Right lobe of liver (tissue), 4 donors: ENCODE results near the gene TEDC2.

Source experiments
- CTCF ChIP-seq, 4 donors: fragments of 200-600 bp in 3 of 4; fragments of 450-650 bp in 1 of 4; IDR thresholded peaks; one replicate each; pipeline versions ENCODE4 v1.5.1 to v1.8.0; 2016 to 2022; ENCODE audit warnings: antibody characterized with exemption in 4 of 4, mild to moderate bottlenecking in 2 of 4
- POLR2A ChIP-seq: fragments of 450-650 bp; IDR thresholded peaks from one replicate; pipeline ENCODE4 v1.6.1; 2017; ENCODE audit warnings: antibody characterized with exemption, mild to moderate bottlenecking
- donor health status: DM: no; HTN: no; CAD: no.
- donor health status: DM: no; HTN: no; CAD: no.
- donor health status: DM: no; HTN: yes; CAD: no.

GRCh38 chr16:2501946-2502895, 42.3 kb downstream of the TEDC2 start:
- TF ChIP-seq CTCF (IDR thresholded peaks at IDR 0.05): no peak
- TF ChIP-seq POLR2A: no peak
